ENCODE results near the gene SEZ6.

Gene SEZ6

DNA sequence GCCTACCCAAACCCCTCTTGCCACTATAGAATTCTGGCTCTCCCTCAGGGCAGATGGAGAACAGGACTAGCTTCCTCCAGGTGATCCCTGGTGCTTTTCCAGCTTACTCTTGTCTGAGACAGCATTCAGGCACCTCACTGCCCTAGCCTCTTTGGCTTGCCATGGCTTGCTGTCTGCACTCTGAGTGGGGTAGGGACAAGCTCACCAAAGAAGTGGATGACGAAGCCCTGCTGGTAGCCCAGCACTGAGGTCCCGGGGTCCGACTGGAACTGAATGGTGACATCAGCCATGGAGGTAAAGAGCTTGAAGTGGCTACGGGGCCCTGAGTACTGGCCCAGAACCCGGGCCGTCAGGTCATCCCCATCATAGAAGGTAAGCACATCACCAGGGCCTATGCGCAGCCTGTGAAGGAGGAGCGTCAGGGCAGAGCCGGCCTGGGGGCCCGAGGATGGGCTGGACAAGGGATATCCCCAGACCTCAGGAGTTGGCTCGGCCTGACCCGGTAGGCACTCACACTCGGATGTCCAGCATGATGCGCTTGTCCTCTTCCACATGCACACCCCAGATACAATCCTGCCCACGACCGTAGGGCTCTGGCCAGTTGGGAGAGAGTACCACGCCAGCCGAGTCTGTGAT lies 46.9 kb downstream of the SEZ6 start:
- peak; percentile 4 for DNase-seq (ENCODE audit: low spot score)
- TF ChIP-seq, protein P1, sequence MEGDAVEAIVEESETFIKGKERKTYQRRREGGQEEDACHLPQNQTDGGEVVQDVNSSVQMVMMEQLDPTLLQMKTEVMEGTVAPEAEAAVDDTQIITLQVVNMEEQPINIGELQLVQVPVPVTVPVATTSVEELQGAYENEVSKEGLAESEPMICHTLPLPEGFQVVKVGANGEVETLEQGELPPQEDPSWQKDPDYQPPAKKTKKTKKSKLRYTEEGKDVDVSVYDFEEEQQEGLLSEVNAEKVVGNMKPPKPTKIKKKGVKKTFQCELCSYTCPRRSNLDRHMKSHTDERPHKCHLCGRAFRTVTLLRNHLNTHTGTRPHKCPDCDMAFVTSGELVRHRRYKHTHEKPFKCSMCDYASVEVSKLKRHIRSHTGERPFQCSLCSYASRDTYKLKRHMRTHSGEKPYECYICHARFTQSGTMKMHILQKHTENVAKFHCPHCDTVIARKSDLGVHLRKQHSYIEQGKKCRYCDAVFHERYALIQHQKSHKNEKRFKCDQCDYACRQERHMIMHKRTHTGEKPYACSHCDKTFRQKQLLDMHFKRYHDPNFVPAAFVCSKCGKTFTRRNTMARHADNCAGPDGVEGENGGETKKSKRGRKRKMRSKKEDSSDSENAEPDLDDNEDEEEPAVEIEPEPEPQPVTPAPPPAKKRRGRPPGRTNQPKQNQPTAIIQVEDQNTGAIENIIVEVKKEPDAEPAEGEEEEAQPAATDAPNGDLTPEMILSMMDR (IDR thresholded peaks at IDR 0.05; ENCODE audit: borderline replicate concordance, control extremely low read depth, extremely low read depth, insufficient read depth, missing control alignments), result no peak
- in situ Hi-C loops (cut with MboI; ENCODE audit: low sequenced_read_pairs, unreplicated experiment), result no loop called here

DNA sequence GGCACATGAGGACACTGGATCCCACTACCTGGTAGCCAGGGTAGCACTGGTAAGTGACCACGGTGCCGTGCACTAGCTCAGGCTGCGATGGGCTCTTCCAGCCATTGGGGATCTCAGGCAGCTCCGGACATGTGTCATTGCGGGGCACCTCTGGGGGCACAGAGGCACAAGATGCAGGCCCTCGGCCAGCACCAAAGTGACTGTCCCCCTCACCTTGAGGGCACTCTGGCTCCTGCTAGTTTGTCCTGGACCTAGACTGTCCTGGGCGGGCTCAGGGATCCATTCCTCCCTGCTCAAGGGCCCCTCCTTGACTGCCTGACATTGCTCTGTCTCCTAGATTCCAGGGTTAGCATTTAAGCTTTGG lies 47.9 kb downstream of the SEZ6 start:
- TF ChIP-seq, protein P1 (IDR thresholded peaks at IDR 0.05; ENCODE audit: borderline replicate concordance, control extremely low read depth, extremely low read depth, insufficient read depth, missing control alignments), result no peak
- in situ Hi-C loops (cut with MboI; ENCODE audit: low sequenced_read_pairs, unreplicated experiment), result no loop called here
- no peak for DNase-seq (ENCODE audit: low spot score)

DNA sequence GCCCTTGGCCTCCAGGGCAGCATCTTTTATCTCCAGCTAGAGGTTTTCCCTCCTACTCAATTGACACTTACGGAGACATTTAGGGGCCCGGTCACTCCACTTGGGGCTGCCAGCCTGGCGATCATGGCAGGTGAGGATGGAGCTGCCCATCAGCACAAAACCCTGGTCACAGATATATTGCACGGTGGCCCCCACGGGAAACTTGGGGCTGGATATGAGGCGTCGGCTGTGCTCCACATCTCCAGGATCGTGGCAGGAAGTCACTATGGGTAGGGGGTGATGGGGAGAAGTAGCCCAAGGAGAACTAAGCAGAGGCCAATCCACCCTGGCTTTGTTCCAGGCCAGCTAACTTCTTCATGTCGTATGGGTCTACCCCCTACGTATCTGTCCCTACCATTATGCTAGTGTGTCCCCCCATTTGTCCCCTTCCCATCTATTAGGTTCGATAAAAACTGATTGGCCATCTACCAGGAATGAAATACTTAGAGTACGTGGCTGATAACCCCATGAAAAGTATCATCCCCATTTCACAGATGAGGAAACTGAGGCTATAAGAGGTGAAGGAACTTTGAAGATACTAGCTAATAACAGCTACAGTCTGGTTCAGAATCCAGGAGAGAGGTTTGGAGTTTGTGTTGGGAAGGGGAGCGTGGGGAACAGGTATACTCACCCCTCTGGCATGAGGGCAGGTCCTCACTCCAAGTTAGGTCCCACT lies 48.4 kb downstream of the SEZ6 start:
- in situ Hi-C loops (cut with MboI; ENCODE audit: low sequenced_read_pairs, unreplicated experiment), result no loop called here
- TF ChIP-seq, protein P1 (IDR thresholded peaks at IDR 0.05; ENCODE audit: borderline replicate concordance, control extremely low read depth, extremely low read depth, insufficient read depth, missing control alignments), result no peak
- peak; percentile 9 for DNase-seq (ENCODE audit: low spot score)

DNA sequence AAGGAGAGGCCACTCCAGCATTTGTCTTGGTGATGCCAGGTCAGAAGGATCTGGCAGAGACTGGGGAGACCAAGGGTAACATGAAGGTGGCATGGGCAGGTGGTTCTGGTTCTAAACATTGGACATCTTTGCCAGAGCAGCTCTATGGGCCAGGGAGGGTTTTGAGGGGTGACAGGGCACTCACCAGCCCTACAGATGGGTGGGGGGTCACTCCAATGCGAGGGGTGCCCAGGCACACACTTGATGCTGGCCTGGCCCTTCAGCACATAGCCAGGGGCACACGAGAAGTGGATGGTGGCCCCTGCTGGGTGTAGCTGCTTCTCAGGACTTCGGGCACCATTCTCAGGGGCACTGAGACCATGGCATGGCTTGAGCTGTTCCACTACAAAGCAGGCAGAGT lies 49.0 kb downstream of the SEZ6 start:
- in situ Hi-C loops (cut with MboI; ENCODE audit: low sequenced_read_pairs, unreplicated experiment), result no loop called here
- TF ChIP-seq, protein P1 (IDR thresholded peaks at IDR 0.05; ENCODE audit: borderline replicate concordance, control extremely low read depth, extremely low read depth, insufficient read depth, missing control alignments), result no peak
- DNase-seq (ENCODE audit: low spot score), result no peak

DNA sequence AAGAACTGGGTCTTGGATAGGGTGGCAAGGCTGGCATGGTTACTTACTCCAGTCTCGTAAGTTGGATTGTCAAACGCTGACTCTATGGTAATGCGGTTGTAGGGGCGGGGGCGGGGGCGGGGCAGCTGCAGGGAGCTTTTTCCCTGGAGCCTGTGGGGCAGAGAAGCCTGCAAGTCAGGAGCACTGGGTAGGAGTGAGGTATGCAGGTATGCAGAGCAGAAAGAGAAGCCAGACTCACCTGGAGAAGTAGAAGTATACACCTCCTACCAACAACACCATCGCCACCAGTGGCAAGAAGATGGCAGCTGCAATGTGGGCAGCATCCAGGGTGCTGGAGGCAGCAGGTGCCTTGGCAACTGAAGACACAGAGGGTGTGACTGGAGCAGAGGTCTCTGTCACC lies 49.7 kb downstream of the SEZ6 start:
- DNase-seq (ENCODE audit: low spot score), result no peak
- in situ Hi-C loops (cut with MboI; ENCODE audit: low sequenced_read_pairs, unreplicated experiment), result no loop called here
- TF ChIP-seq, protein P1 (IDR thresholded peaks at IDR 0.05; ENCODE audit: borderline replicate concordance, control extremely low read depth, extremely low read depth, insufficient read depth, missing control alignments), result no peak

DNA sequence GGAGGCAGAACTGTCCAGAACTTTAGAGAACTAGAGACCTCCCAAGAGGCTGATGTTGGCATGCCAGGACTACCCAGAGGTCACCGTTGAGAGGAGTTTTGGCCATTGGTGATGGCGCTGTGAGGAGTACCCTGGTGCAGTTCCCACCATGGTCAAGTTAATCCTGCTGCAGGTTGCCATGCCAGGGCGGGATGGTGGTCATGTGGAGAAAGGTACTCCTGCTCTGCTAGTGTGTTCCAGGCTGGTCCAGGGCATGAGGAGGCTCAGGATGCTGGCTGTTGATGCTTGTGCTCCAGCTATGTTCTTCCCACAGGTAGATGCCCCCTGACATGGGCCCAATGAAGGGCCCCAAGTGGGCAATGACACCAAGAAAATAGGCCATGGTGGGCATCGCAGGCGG lies 50.4 kb downstream of the SEZ6 start:
- TF ChIP-seq, protein P1 (IDR thresholded peaks at IDR 0.05; ENCODE audit: borderline replicate concordance, control extremely low read depth, extremely low read depth, insufficient read depth, missing control alignments), result no peak
- in situ Hi-C loops (cut with MboI; ENCODE audit: low sequenced_read_pairs, unreplicated experiment), result no loop called here
- DNase-seq (ENCODE audit: low spot score), result peak; percentile 11

Measured in GM13976 (cell line).